Breast epithelium (tissue), 3 donors: ENCODE measurements around the gene WBP11. TPM values are rescaled to one million over a fixed set of nuclear protein-coding genes. Genes with fewer than 3 reads are reported as not detected.

ENCODE experiments used
- total RNA-seq, 3 donors: library from RNA; depleted of rRNA; stranded (reverse); fragments of >200 nt; gene quantifications; one replicate each; pipeline ENCODE4 v1.1.0, GENCODE V29; 2016

The WBP11 gene
- total RNA-seq, 3 donors from 2014 or later: 20.3 to 22.8 (median 22.1) TPM

Other genes starting within 250 kb of the WBP11 start
- gene PLBD1, start 235.6 kb downstream of the WBP11 start, total RNA-seq: 10 to 100 TPM; 12.1 to 20.6 (median 19.8) TPM
- gene GUCY2C, start 106.9 kb downstream of the WBP11 start, total RNA-seq: 1 to 10 TPM in 1 of 3 donors, not detected in 2; 1.3 TPM
- 1 to 10 TPM; 1.4 to 2.3 (median 1.6) TPM for gene C12orf60, start 192 bp upstream of the WBP11 start, total RNA-seq
- under 1 TPM in 2 of 3 donors, not detected in 1; 0.33 to 0.59 TPM for gene SMCO3, start 10.7 kb upstream of the WBP11 start, total RNA-seq
- gene ART4, start 40.0 kb upstream of the WBP11 start, total RNA-seq: 1 to 10 TPM in 2 of 3 donors, under 1 TPM in 1; 0.48 to 1.6 (median 1.0) TPM
- 1,000 to 10,000 TPM in 2 of 3 donors, 100 to 1,000 TPM in 1; 330 to 5,040 (median 1,381) TPM for gene MGP, start 82.4 kb upstream of the WBP11 start, total RNA-seq
- gene ERP27, start 135.1 kb upstream of the WBP11 start, total RNA-seq: 1 to 10 TPM in 2 of 3 donors, under 1 TPM in 1; 0.96 to 8.5 (median 7.8) TPM
- gene ARHGDIB, start 158.1 kb upstream of the WBP11 start, total RNA-seq: 100 to 1,000 TPM; 159 to 222 (median 168) TPM
- not detected for gene PDE6H, start 169.6 kb upstream of the WBP11 start, total RNA-seq